LoVo (cell line): ENCODE data around the gene ISLR2.
"Not testable (repeated sequence)": the region's sequence is repeated elsewhere in the genome, so short reads cannot be mapped to it uniquely, and the experiment has no call there.

Source experiments
- DNase-seq: peaks from one replicate; pipeline ENCODE4 v3.0.0-alpha.2; 2016; ENCODE audit warnings: low spot score

ISLR2 gene

DNA sequence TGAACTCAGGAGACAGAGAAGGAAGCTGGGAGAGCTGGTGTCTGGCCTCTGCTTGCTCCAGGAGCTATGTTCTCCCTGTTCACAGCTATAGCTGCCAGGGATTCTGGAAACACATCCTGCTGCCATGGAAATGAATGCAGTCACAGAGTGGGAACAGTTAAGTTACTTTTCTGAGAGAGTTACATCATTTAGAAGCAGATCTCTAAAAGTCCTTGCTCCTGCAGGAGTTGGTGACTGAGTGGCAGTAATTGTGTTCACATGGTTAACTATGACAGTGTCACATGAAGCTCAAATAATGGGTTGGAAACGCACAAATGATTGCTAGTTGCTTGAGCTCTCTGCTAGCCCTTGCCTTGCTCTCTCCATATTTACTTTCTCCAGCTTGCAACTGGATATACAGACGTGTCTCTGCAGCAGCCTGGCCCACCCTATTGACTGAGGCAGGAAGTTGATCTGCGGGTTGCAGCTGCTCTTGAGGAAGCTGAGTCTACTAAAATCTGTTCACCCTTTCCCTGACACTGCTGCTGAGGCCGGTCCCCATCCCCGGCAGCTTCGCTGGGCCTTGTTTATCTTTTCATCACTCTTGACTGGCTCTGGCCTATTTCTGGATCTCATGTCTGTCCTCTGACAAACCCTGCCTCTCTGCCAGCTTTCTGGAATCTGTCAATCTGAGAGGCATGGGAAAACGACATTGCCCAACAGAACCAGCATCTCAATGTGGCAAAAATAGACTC lies 26.5 kb downstream of the ISLR2 start:
- no peak for DNase-seq

DNA sequence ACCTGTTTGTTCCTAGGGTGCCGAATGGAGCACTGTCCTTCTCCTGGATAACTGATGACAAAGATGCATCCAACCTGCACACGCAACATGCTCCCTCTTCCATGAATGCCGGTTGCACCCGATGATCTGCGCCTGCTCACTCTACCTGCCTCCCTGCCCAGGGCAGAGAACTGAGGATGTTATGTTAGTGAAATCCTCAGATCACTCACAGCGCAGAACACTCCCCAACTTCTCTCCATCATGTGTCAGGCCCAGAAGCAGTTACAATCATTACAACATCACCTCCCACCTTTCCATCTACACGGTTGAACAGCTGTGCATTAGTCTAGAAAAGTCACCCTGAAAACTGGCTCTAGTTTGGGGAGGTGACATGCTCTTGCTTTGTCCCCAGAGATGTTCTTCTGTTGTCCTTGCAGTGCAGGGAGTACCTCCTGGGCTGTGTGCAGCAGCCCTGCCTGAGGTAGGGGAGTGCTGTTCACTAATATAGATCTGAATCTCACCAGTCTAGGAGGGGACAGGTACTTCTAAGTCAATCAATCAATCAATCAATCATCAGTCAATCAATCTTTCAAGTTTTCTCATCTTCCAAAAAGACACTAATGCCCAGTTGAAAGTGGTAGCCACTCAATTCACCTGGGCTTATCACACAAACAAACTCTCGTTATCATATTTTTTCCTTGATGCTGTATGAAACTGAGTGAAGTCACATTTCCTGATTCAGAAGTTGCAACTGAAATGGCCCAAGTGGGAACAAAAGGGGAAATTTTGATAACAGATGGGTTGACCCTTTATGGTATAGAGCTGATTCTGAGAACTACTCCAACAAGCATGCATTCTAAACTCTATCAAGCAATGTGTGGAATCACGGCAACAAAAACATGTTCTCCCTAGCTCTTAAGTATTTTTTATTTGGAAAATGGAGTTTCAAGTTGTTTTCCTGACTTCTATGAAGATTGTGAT lies 27.8 kb downstream of the ISLR2 start:
- no peak for DNase-seq

GRCh38 chr15:74158855-74159650 lies 28.7 kb downstream of the ISLR2 start:
- no peak for DNase-seq

- DNase-seq, result no peak
Measured at GRCh38 chr15:74159773-74160172, 29.4 kb downstream of the ISLR2 start.

DNA sequence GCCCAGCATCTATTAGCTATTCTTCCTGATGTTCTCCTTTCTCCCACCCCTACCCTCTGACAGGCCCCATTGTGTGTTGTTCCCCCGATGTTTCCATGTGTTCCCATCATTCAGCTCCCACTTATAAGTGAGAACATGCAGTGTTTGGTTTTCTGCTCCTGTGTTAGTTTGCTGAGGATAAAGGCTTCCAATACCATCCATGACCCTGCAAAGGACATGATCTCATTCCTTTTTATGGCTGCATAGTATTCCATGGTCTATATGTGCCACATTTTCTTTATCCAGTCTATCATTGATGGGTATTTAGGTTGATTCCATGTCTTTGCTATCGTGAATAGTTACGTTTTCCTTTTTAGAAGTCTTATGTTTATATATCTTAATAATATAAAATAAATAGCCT lies 30.0 kb downstream of the ISLR2 start:
- DNase-seq, result not testable (repeated sequence)

- DNase-seq, result not testable (repeated sequence)
Measured at GRCh38 chr15:74162195-74162536, 31.8 kb downstream of the ISLR2 start.

- DNase-seq, result no peak
Measured at GRCh38 chr15:74165461-74165860, 35.1 kb downstream of the ISLR2 start.

GRCh38 chr15:74167891-74168331 lies 37.5 kb downstream of the ISLR2 start:
- DNase-seq, result no peak

- no peak for DNase-seq
Measured at GRCh38 chr15:74168711-74169126, 38.3 kb downstream of the ISLR2 start.

DNA sequence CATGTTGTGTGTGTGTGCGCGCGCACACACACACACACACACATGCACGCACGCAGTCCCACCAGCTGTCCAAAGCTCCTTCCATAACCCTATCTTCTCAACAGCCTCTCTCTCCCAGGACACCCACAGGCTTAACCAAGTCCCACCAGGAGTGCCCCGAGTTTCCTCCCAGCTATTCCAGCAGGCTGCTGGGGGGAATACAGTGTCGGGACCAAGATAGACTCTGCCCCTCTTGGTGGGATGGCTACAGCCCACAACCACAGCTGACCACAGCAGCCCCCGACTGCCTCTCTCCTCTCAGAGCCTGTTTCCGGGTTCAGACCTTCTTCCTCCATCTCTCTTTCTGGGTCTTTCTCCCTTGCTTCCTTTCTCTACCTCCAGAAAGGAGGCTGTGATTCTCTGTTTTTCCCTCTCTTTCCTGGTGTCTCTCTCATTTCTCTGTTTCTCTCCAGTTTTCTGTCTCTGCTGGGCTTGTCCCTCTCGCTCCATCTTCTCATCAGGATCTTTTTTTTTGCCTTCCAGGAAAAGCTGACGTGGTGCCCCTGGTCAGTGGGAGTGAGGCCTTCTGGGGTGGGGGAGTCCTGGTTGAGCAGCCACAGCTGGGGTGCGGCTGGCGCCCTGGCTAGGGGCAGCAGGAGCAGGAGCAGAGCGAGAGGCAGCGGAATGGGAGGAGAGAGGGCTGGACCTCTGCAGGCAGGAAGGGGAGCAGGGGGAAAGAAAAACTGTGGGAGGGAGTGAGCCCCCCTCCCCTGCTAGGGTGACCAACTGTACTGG lies 39.9 kb downstream of the ISLR2 start:
- no peak for DNase-seq

- no peak for DNase-seq
Measured at GRCh38 chr15:74170875-74171578, 40.6 kb downstream of the ISLR2 start.

- DNase-seq, result no peak
Measured at GRCh38 chr15:74171965-74172541, 41.7 kb downstream of the ISLR2 start.

GRCh38 chr15:74172701-74173379 lies 42.5 kb downstream of the ISLR2 start:
- DNase-seq, result no peak

GRCh38 chr15:74173380-74174218 lies 43.2 kb downstream of the ISLR2 start, which contains the start of gene ISLR:
Gene ISLR (plus strand): TSS chr15:74173710. CDS start chr15:74174859, 1,149 bp downstream.
- no peak for DNase-seq

GRCh38 chr15:74174219-74174957 lies 44.0 kb downstream of the ISLR2 start:
- no peak for DNase-seq

- no peak for DNase-seq
Measured at GRCh38 chr15:74174958-74175253, 44.5 kb downstream of the ISLR2 start.

DNA sequence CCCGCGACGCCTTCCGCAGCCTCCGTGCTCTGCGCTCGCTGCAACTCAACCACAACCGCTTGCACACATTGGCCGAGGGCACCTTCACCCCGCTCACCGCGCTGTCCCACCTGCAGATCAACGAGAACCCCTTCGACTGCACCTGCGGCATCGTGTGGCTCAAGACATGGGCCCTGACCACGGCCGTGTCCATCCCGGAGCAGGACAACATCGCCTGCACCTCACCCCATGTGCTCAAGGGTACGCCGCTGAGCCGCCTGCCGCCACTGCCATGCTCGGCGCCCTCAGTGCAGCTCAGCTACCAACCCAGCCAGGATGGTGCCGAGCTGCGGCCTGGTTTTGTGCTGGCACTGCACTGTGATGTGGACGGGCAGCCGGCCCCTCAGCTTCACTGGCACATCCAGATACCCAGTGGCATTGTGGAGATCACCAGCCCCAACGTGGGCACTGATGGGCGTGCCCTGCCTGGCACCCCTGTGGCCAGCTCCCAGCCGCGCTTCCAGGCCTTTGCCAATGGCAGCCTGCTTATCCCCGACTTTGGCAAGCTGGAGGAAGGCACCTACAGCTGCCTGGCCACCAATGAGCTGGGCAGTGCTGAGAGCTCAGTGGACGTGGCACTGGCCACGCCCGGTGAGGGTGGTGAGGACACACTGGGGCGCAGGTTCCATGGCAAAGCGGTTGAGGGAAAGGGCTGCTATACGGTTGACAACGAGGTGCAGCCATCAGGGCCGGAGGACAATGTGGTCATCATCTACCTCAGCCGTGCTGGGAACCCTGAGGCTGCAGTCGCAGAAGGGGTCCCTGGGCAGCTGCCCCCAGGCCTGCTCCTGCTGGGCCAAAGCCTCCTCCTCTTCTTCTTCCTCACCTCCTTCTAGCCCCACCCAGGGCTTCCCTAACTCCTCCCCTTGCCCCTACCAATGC lies 45.1 kb downstream of the ISLR2 start:
- DNase-seq, result no peak
